ENCODE results near the gene MPC1.

Gene MPC1

GRCh38 chr6:166413491-166413951, 30.8 kb upstream of the MPC1 start:
- Histone ChIP-seq H3F3A (ENCODE audit: insufficient read depth, low read length) (no peaks in the 10 kb centered on the region), H2AFZ (ENCODE audit: low read length) (no peak overlapping the region), H3K79me2 (ENCODE audit: insufficient read depth, low read length) (no peaks in the 10 kb centered on the region), H3K9me2 (ENCODE audit: low read depth, low read length) (no peaks in the 10 kb centered on the region), H3K4me1 (ENCODE audit: insufficient read depth, low read length, severe bottlenecking) (no peaks in the 10 kb centered on the region), H3K9ac (ENCODE audit: low read length) (no peak overlapping the region), H3K27me3 (ENCODE audit: insufficient read depth, low read length) (no peaks in the 10 kb centered on the region), H3K4me2 (ENCODE audit: low read length) (no peak overlapping the region), H3K36me3 (ENCODE audit: insufficient read depth, low read length) (no peaks in the 10 kb centered on the region), H3K27ac (ENCODE audit: low read depth, low read length, poor library complexity, severe bottlenecking) (no peak overlapping the region), H3K9me3 (ENCODE audit: low read length) (no peaks in the 10 kb centered on the region), H3K4me3 (ENCODE audit: low read depth, low read length, poor library complexity, severe bottlenecking) (no peak overlapping the region), H4K20me1 (ENCODE audit: insufficient read depth, low read length) (no peaks in the 10 kb centered on the region)
- TF ChIP-seq EZH2 (IDR thresholded peaks at IDR 0.05; ENCODE audit: borderline replicate concordance, low read length) = no peak
- TF ChIP-seq, protein P1, sequence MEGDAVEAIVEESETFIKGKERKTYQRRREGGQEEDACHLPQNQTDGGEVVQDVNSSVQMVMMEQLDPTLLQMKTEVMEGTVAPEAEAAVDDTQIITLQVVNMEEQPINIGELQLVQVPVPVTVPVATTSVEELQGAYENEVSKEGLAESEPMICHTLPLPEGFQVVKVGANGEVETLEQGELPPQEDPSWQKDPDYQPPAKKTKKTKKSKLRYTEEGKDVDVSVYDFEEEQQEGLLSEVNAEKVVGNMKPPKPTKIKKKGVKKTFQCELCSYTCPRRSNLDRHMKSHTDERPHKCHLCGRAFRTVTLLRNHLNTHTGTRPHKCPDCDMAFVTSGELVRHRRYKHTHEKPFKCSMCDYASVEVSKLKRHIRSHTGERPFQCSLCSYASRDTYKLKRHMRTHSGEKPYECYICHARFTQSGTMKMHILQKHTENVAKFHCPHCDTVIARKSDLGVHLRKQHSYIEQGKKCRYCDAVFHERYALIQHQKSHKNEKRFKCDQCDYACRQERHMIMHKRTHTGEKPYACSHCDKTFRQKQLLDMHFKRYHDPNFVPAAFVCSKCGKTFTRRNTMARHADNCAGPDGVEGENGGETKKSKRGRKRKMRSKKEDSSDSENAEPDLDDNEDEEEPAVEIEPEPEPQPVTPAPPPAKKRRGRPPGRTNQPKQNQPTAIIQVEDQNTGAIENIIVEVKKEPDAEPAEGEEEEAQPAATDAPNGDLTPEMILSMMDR (IDR thresholded peaks at IDR 0.05; ENCODE audit: low read length) = no peak

GRCh38 chr6:166412911-166413384, 30.2 kb upstream of the MPC1 start:
- H3K9ac ChIP-seq (ENCODE audit: low read length) = no peak overlapping the region
- H3K27ac ChIP-seq (ENCODE audit: low read depth, low read length, poor library complexity, severe bottlenecking) = no peak overlapping the region
- H3K4me2 ChIP-seq (ENCODE audit: low read length) = no peak overlapping the region
- no peak overlapping the region for H3K4me3 ChIP-seq (ENCODE audit: low read depth, low read length, poor library complexity, severe bottlenecking)
- no peaks in the 10 kb centered on the region for H3K9me3 ChIP-seq (ENCODE audit: low read length)
- H4K20me1 ChIP-seq (ENCODE audit: insufficient read depth, low read length) = no peaks in the 10 kb centered on the region
- H2AFZ ChIP-seq (ENCODE audit: low read length) = no peak overlapping the region
- H3K4me1 ChIP-seq (ENCODE audit: insufficient read depth, low read length, severe bottlenecking) = no peaks in the 10 kb centered on the region
- no peaks in the 10 kb centered on the region for H3K9me2 ChIP-seq (ENCODE audit: low read depth, low read length)
- no peaks in the 10 kb centered on the region for H3F3A ChIP-seq (ENCODE audit: insufficient read depth, low read length)
- no peaks in the 10 kb centered on the region for H3K27me3 ChIP-seq (ENCODE audit: insufficient read depth, low read length)
- H3K36me3 ChIP-seq (ENCODE audit: insufficient read depth, low read length) = no peaks in the 10 kb centered on the region
- H3K79me2 ChIP-seq (ENCODE audit: insufficient read depth, low read length) = no peaks in the 10 kb centered on the region
- TF ChIP-seq EZH2 (IDR thresholded peaks at IDR 0.05; ENCODE audit: borderline replicate concordance, low read length) = no peak
- TF ChIP-seq, protein P1 (IDR thresholded peaks at IDR 0.05; ENCODE audit: low read length) = no peak

GRCh38 chr6:166412156-166412910, 29.6 kb upstream of the MPC1 start:
- H3K36me3 ChIP-seq (ENCODE audit: insufficient read depth, low read length) = no peaks in the 10 kb centered on the region
- TF ChIP-seq, protein P1 (IDR thresholded peaks at IDR 0.05; ENCODE audit: low read length) = no peak
- no peak for TF ChIP-seq EZH2 (IDR thresholded peaks at IDR 0.05; ENCODE audit: borderline replicate concordance, low read length)
- no peaks in the 10 kb centered on the region for H3F3A ChIP-seq (ENCODE audit: insufficient read depth, low read length)
- H3K27me3 ChIP-seq (ENCODE audit: insufficient read depth, low read length) = no peaks in the 10 kb centered on the region
- no peak overlapping the region for H3K4me3 ChIP-seq (ENCODE audit: low read depth, low read length, poor library complexity, severe bottlenecking)
- no peaks in the 10 kb centered on the region for H3K9me2 ChIP-seq (ENCODE audit: low read depth, low read length)
- no peak overlapping the region for H3K9ac ChIP-seq (ENCODE audit: low read length)
- H3K4me2 ChIP-seq (ENCODE audit: low read length) = no peak overlapping the region
- no peaks in the 10 kb centered on the region for H3K4me1 ChIP-seq (ENCODE audit: insufficient read depth, low read length, severe bottlenecking)
- no peak overlapping the region for H3K27ac ChIP-seq (ENCODE audit: low read depth, low read length, poor library complexity, severe bottlenecking)
- H3K9me3 ChIP-seq (ENCODE audit: low read length) = no peaks in the 10 kb centered on the region
- H2AFZ ChIP-seq (ENCODE audit: low read length) = no peak overlapping the region
- H4K20me1 ChIP-seq (ENCODE audit: insufficient read depth, low read length) = no peaks in the 10 kb centered on the region
- no peaks in the 10 kb centered on the region for H3K79me2 ChIP-seq (ENCODE audit: insufficient read depth, low read length)

All from OCI-LY1 (cell line).